ENCODE measurements around the gene KCNH2.

KCNH2 gene

DNA sequence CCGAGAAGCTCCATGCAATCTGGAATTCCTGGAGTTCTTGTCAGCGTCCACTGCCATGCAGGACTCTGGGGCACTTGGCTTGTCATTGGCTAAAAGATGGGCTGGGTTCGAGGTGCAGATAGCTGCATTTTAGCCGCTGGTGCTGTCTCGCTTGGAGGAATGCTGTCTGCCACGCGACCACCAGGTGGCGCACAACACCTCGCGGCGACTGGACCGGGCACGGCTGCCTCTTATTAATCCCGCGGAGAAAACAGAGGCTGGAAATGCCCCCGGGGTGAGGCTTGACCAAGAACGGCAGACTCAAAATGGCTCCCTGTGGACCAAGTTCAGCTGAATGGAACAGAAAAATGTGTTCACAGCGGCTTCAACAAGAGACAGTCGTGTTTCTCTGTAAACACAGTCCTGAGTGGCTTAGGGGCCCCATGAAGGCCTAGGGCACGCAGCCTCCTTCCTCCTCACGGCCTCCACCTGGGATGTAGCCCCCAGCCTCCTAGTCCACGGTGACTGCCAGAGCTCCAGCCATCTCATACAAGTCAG, 79.6 kb downstream of the KCNH2 start:
- peak; percentile 36 for DNase-seq

DNA sequence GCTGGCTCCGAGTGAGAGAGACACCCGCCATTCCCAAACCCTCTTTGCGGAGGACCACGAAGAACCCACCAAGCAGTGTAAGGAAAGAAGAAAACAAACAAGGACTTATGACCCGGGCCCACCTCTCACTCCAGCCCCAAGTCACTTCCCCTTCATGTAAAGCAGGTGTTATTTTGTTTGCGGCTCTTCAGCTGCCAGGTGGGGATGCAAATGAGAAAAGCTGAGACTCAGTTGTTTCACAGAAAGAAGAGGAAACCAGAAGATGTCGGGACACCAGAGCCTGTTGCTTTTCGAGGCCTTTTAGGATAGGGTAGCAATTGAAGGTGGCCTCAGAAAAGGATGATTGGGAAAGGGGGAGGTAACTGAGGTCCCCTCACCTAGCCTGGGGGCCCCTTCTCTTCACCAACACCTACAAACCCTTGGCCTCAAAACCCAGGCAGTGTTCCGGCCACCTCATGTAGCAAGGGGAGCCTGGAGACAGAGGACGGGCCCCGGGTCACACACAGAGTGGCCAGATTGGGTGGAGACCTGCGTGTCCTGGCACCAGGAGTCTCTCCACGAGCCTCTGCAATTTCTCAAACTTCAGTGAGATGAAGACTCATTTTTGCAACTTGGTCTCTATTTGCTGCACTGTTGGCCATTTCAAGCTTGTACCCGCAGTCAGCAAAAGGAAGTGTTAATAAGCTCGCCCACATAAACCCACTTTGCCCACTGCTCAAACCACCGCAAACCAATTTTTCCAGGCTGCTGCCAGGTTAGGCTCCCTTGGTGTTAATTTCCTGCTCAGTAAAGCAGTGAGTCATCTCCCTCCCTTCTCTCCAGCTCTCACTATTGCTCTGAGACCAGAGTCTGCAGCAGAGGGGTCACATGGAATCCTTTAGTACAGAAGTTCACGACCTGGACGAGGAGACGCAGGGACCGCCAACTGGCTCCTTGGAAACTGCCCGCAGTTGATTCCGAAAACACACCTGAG, 80.3 kb downstream of the KCNH2 start:
- no peak for DNase-seq

DNA sequence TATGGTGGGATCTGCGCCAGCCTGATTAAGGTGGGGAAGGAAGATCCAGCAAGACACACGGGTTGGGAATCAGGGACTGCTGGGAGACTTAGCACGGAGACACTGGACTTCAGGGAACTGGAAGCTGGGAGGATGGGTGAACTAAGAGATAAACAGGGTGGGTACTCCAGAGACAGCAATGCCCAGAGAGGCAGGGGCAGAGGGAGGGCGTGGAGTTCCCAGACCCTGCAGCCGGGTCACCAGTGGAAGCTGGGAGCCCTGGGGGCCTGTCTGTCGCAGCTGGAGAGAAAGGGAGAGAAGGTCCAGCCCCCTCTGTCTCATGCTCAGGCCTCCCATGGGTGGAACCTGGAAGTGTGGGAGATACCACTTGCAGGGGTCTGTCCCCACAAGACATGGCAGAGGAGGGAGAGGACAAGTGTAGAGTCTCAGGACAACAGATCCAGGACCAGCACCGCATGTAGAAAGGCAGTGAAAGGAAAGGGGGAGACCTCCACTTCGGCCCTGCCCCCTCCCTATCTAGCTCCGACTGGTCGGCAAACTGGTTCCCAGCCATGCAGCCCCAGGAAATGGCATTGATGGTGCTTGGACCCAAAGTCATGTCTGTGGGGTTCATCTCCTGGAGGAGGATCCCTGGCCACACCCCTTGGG, 81.4 kb downstream of the KCNH2 start:
- no peak for DNase-seq

DNA sequence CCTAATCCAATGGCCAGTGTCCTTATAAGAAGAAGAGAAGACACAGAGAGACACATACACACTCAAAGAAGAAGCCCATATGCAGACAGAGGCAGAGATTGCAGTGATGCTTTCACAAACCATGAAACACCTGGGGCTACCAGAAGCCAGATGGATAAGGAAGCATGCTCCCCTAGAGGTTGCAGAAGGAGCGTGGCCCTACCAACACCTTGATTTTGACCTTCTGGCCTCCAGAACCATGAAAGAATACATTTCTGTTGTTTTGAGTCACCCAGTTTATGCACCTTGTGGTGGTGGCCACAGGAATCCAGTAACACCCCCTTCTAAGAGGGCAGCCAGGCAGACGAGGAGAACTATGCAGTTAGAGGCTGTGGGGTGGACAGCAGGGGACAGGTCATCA, 82.3 kb downstream of the KCNH2 start:
- no peak for DNase-seq
